Erythroblast (primary cell): ENCODE measurements around the gene TMEM131.

Experiments
- GATA1 ChIP-seq: IDR thresholded peaks from 2 replicates; pipeline ENCODE4 v1.6.1; 2011; ENCODE audit warnings: low read depth, mild to moderate bottlenecking, control low read depth, low read length, moderate library complexity
- POLR2A ChIP-seq: IDR thresholded peaks from 2 replicates; pipeline ENCODE4 v1.6.1; 2011; ENCODE audit warnings: mild to moderate bottlenecking, low read length

DNA sequence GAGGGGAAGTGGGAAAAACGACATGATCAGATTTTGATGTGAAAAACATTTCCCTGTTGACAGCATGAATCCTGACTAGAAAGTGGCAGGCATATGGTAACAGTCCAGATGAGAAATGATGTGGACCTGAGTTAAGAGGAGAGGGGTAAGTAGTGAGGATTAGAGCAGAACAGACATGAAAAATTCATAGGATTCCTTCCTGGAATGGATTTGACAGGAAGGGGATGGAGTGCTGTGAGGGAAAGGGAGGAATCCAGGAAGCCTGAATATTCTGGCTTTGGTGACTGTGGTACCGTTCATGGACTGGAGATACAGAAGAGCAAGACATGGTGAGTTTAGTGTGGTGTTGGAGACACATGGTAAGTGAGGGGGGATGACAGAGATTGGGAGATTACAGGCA, 115.4 kb downstream of the TMEM131 start:
- TF ChIP-seq POLR2A (no peak), GATA1 (no peak)
